ENCODE measurements around the gene PARP16.

- TF ChIP-seq CTCF (IDR thresholded peaks at IDR 0.05) (no peak), POLR2A (IDR thresholded peaks at IDR 0.05) (no peak)
Observed at GRCh38 chr15:65333856-65334255, 47.2 kb upstream of the PARP16 start.

All from esophagus squamous epithelium (tissue), 4 donors.